B cell (primary cell): ENCODE results near the gene ZFYVE27. TPM values are rescaled to one million over a fixed set of nuclear protein-coding genes. Genes with fewer than 3 reads are reported as not detected.

ENCODE experiments used
- ATAC-seq: fragments of 200-7000 bp; cut with Tn5 transposase; one replicate; pipeline ENCODE4 v1.10.0; 2021; ENCODE audit warnings: low read depth, mild to moderate bottlenecking, moderate number of reproducible peaks, moderate library complexity
- CTCF ChIA-PET: fragments of 350-600 bp; sonication (Branson Sonifier 250); formaldehyde crosslinking; loops from one replicate; lab custom pipeline; 2021; ENCODE audit warnings: antibody characterized with exemption, inconsistent platforms; lab: Charles Lee
- POLR2A ChIA-PET: fragments of 350-600 bp; sonication (Branson Sonifier 250); formaldehyde crosslinking; loops from one replicate; lab custom pipeline; 2021; ENCODE audit warnings: antibody characterized with exemption; lab: Charles Lee
- DNase-seq: peaks from one replicate; pipeline ENCODE4 v3.0.0; 2013
- H2AFZ ChIP-seq: 2 replicates; pipeline ENCODE4 v1.6.1; 2012; ENCODE audit warnings: mild to moderate bottlenecking, low read depth, low read length; ENCODE audit not compliant: insufficient read depth, poor library complexity, severe bottlenecking
- H3K27ac ChIP-seq, 2 donors: 1 replicate in 1 of 2; 2 replicates in 1 of 2; pipeline ENCODE4 v1.5.1; 2012 to 2013; ENCODE audit warnings: low read length in 2 of 2, mild to moderate bottlenecking in 2 of 2, moderate library complexity in 1 of 2
- H3K27me3 ChIP-seq, 4 experiments: fragments of 200-600 bp in 1 of 4; sonication (generic) in 1 of 4; replicated peaks in 1 of 4; 1 replicate in 2 of 4; 2 replicates in 2 of 4; pipeline versions ENCODE4 v1.6.1 to v1.7.0; 2013 to 2016; ENCODE audit warnings: low read length in 3 of 4, mild to moderate bottlenecking in 2 of 4, mixed read lengths in 1 of 4, moderate library complexity in 1 of 4; ENCODE audit not compliant: insufficient read depth in 4 of 4, control insufficient read depth in 3 of 4; ENCODE audit errors: control extremely low read depth in 1 of 4
- H3K36me3 ChIP-seq, 2 experiments: replicated peaks in 1 of 2; 1 replicate in 1 of 2; 2 replicates in 1 of 2; pipeline versions ENCODE4 v1.6.1 to v1.7.1; 2013; ENCODE audit warnings: low read length in 1 of 2; ENCODE audit not compliant: insufficient read depth in 2 of 2, control insufficient read depth in 1 of 2; ENCODE audit errors: control extremely low read depth in 1 of 2, extremely low read depth in 1 of 2
- H3K4me1 ChIP-seq, 2 donors: fragments of 200-600 bp in 1 of 2; sonication (generic) in 1 of 2; 1 replicate in 1 of 2; 2 replicates in 1 of 2; pipeline versions ENCODE4 v1.5.1 to v1.6.1; 2013 to 2017; ENCODE audit warnings: low read length in 2 of 2; ENCODE audit not compliant: control insufficient read depth in 2 of 2, insufficient read depth in 2 of 2
- H3K4me2 ChIP-seq: replicated peaks from 2 replicates; pipeline ENCODE3; 2012; ENCODE audit warnings: mild to moderate bottlenecking, low read depth, low read length; ENCODE audit not compliant: poor library complexity, severe bottlenecking
- H3K4me3 ChIP-seq, 5 experiments: fragments of 200-600 bp in 1 of 5; sonication (generic) in 1 of 5; 1 replicate in 3 of 5; 2 replicates in 2 of 5; pipeline versions ENCODE4 v1.5.1 to v1.7.0; 2011 to 2016; ENCODE audit warnings: low read length in 4 of 5, mild to moderate bottlenecking in 4 of 5, low read depth in 2 of 5, control low read depth in 1 of 5, moderate library complexity in 1 of 5; ENCODE audit not compliant: insufficient read depth in 1 of 5; ENCODE audit errors: control extremely low read depth in 1 of 5, extremely low read depth in 1 of 5
- H3K79me2 ChIP-seq: fragments of 200-600 bp; sonication (generic); one replicate; pipeline ENCODE4 v1.6.0; 2016; ENCODE audit warnings: low read length; ENCODE audit not compliant: control insufficient read depth, insufficient read depth
- H3K9ac ChIP-seq: fragments of 200-600 bp; sonication (generic); 2 replicates; pipeline ENCODE4 v1.6.1; 2017; ENCODE audit warnings: mild to moderate bottlenecking, low read length, moderate library complexity
- H3K9me3 ChIP-seq, 3 donors: one replicate each; pipeline versions ENCODE4 v1.6.1 to v1.7.1; 2013; ENCODE audit warnings: low read length in 2 of 3; ENCODE audit not compliant: control insufficient read depth in 2 of 3, insufficient read depth in 1 of 3; ENCODE audit errors: control extremely low read depth in 1 of 3
- H4K20me1 ChIP-seq: 2 replicates; pipeline ENCODE4 v1.6.0; 2012; ENCODE audit warnings: mild to moderate bottlenecking, low read length; ENCODE audit not compliant: insufficient read depth, control insufficient read depth, poor library complexity, severe bottlenecking
- H3K27ac Mint-ChIP-seq: one replicate; pipeline ENCODE4 v1.8.0; 2021; ENCODE audit warnings: mixed read lengths
- H3K27me3 Mint-ChIP-seq: one replicate; pipeline ENCODE4 v1.8.0; 2021; ENCODE audit warnings: mixed read lengths
- H3K4me1 Mint-ChIP-seq: one replicate; pipeline ENCODE4 v1.8.0; 2021; ENCODE audit warnings: mixed read lengths
- H3K4me3 Mint-ChIP-seq: one replicate; pipeline ENCODE4 v1.8.0; 2021; ENCODE audit warnings: mixed read lengths
- H3K9me3 Mint-ChIP-seq: one replicate; pipeline ENCODE4 v1.8.0; 2022; ENCODE audit warnings: mixed read lengths; ENCODE audit not compliant: insufficient read depth
- CTCF ChIP-seq: fragments of 200-600 bp; IDR thresholded peaks from one replicate; pipeline ENCODE4 v1.8.0; 2022; ENCODE audit warnings: antibody characterized with exemption, mild to moderate bottlenecking
- EZH2 ChIP-seq: IDR thresholded peaks from 2 replicates; pipeline ENCODE4 v1.6.1; 2012; ENCODE audit warnings: borderline replicate concordance, low read depth, mild to moderate bottlenecking, moderate library complexity, low read length; ENCODE audit not compliant: insufficient read depth, poor library complexity, severe bottlenecking
- WGBS: methylation state at CpG from one replicate; pipeline ENCODE4 v1.1.5; 2013; ENCODE audit warnings: missing lambda C conversion rate; ENCODE audit not compliant: insufficient coverage; 5-methylcytosine and 5-hydroxymethylcytosine counted together
- intact Hi-C: fragments of 100-400 bp; cut with micrococcal nuclease; formaldehyde crosslinking; loops from one replicate; pipeline ENCODE4 v1.10.0; 2022
- polyA plus RNA-seq: library from polyadenylated mRNA; depleted of rRNA; stranded (reverse); fragments of >200 nt; gene quantifications from 2 replicates; pipeline ENCODE4 v1.2.3, GENCODE V29; 2012
- total RNA-seq, 2 donors: library from RNA; stranded (reverse); fragments of 120-200 nt in 1 of 2; gene quantifications; 1 replicate in 1 of 2; 2 replicates in 1 of 2; pipeline versions ENCODE4 v1.2.3 to v1.2.4, GENCODE V29; 2013 to 2022

The ZFYVE27 gene
- total and polyA plus RNA-seq, 2 donors (not counting 1 experiment from before 2014, with no cell fraction given): 50.4 to 79.7 TPM

GRCh38 chr10:97761331-97761865 is 24.5 kb downstream of the ZFYVE27 start:
- no peaks in the 10 kb centered on the region for H3K9me3 ChIP-seq
- H3K4me1 ChIP-seq: peaks cover 6 to 11% of the 10 kb centered on the region in 2 donors
- H3K4me3 Mint-ChIP-seq: no peak overlapping the region
- WGBS: 99% methylated on average over 8 of the region's 8 CpGs
- peaks cover 0 to 45% of the 10 kb centered on the region in 2 experiments for H3K36me3 ChIP-seq
- no peak overlapping the region for H3K27ac ChIP-seq
- H3K4me2 ChIP-seq: no peak overlapping the region
- H3K9me3 Mint-ChIP-seq: no peaks in the 10 kb centered on the region
- H2AFZ ChIP-seq: no peak overlapping the region
- H3K27me3 Mint-ChIP-seq: no peaks in the 10 kb centered on the region
- TF ChIP-seq EZH2: no peak
- TF ChIP-seq CTCF: no peak
- H3K4me1 Mint-ChIP-seq: peaks cover 12% of the 10 kb centered on the region
- ATAC-seq (no peak), DNase-seq (no peak)
- intact Hi-C loops: no loop called here
- CTCF ChIA-PET: interaction anchor here (1.3 kb wide), 1 partner anchor 75 kb away, joined by 3 read pairs; the partner anchor contains the start of gene AVPI1
- POLR2A ChIA-PET: interaction anchor here (0.6 kb wide), 1 partner anchor 77 kb away, joined by 4 read pairs; no protein-coding TSS in a partner anchor
- no peaks in the 10 kb centered on the region for H3K79me2 ChIP-seq
- no peaks in the 10 kb centered on the region for H4K20me1 ChIP-seq
- H3K27ac Mint-ChIP-seq: no peak overlapping the region
- H3K9ac ChIP-seq: no peak overlapping the region
- H3K4me3 ChIP-seq: no peak overlapping the region
- H3K27me3 ChIP-seq: no peaks in the 10 kb centered on the region

- H3K27me3 Mint-ChIP-seq: no peaks in the 10 kb centered on the region
- H3K27ac ChIP-seq: no peak overlapping the region
- no peak overlapping the region for H3K9ac ChIP-seq
- ChIA-PET POLR2A (interaction anchor here (0.6 kb wide), 1 partner anchor 78 kb away, joined by 4 read pairs; no protein-coding TSS in a partner anchor), CTCF (no interaction called here)
- no peaks in the 10 kb centered on the region for H3K79me2 ChIP-seq
- no peak overlapping the region for H3K4me2 ChIP-seq
- H3K9me3 Mint-ChIP-seq: no peaks in the 10 kb centered on the region
- no peaks in the 10 kb centered on the region for H4K20me1 ChIP-seq
- no peak overlapping the region for H2AFZ ChIP-seq
- H3K36me3 ChIP-seq: peaks cover 0 to 38% of the 10 kb centered on the region in 2 experiments
- DNase-seq: no peak
- H3K4me3 ChIP-seq: no peak overlapping the region
- no peak for ATAC-seq
- H3K4me3 Mint-ChIP-seq: no peak overlapping the region
- H3K4me1 Mint-ChIP-seq: peaks cover 12% of the 10 kb centered on the region
- TF ChIP-seq EZH2 (no peak), CTCF (no peak)
- 97% methylated on average over 10 of the region's 10 CpGs for WGBS
- H3K4me1 ChIP-seq: peaks cover 6 to 11% of the 10 kb centered on the region in 2 donors
- intact Hi-C loops: no loop called here
- no peaks in the 10 kb centered on the region for H3K27me3 ChIP-seq
- H3K9me3 ChIP-seq: no peaks in the 10 kb centered on the region
- H3K27ac Mint-ChIP-seq: no peak overlapping the region
Observed at GRCh38 chr10:97762056-97762455, 25.1 kb downstream of the ZFYVE27 start.
